HepG2 (cell line): Measurements from ENCODE around the gene ATG16L2. TPM values are rescaled to one million over a fixed set of nuclear protein-coding genes. Genes with fewer than 3 reads are reported as not detected.

Experiments used
- ARID3A ChIP-seq: IDR thresholded peaks from 2 replicates; pipeline ENCODE4 v1.6.1; 2012; ENCODE audit warnings: low read depth, low read length, improper control_type of control experiment
- CEBPG ChIP-seq: IDR thresholded peaks from 2 replicates; pipeline ENCODE4 v1.6.1; 2016
- GLI4 ChIP-seq: sonication (generic); formaldehyde crosslinking; IDR thresholded peaks from 2 replicates; pipeline ENCODE4 v1.5.1; 2020; ENCODE audit warnings: missing genetic modification reagents, mild to moderate bottlenecking, moderate library complexity, borderline replicate concordance
- HOXA3 ChIP-seq: sonication (generic); formaldehyde crosslinking; IDR thresholded peaks from 2 replicates; pipeline ENCODE4 v1.5.0; 2020; ENCODE audit warnings: missing genetic modification reagents
- IKZF5 ChIP-seq: IDR thresholded peaks from 2 replicates; pipeline ENCODE4 v1.6.1; 2018; ENCODE audit warnings: missing genetic modification reagents, mild to moderate bottlenecking, missing compliant biosample characterization
- JDP2 ChIP-seq: sonication (generic); formaldehyde crosslinking; IDR thresholded peaks from 2 replicates; pipeline ENCODE4 v1.8.1; 2022; ENCODE audit warnings: missing genetic modification reagents, borderline replicate concordance
- JUNB ChIP-seq: sonication (generic); formaldehyde crosslinking; IDR thresholded peaks from 2 replicates; pipeline ENCODE4 v1.8.0; 2022; ENCODE audit warnings: missing genetic modification reagents, mild to moderate bottlenecking, borderline replicate concordance
- KLF12 ChIP-seq: sonication (generic); formaldehyde crosslinking; IDR thresholded peaks from 2 replicates; pipeline ENCODE4 v1.4.0; 2020; ENCODE audit warnings: missing genetic modification reagents, borderline replicate concordance
- PBX2 ChIP-seq: IDR thresholded peaks from 2 replicates; pipeline ENCODE4 v1.6.1; 2016; ENCODE audit warnings: control low read depth
- U2AF2 ChIP-seq: fragments of 200-400 bp; formaldehyde crosslinking; IDR thresholded peaks from 2 replicates; pipeline ENCODE4 v1.6.1; 2017; ENCODE audit warnings: low read depth, mild to moderate bottlenecking, low read length
- ZBTB14 ChIP-seq: sonication (generic); formaldehyde crosslinking; IDR thresholded peaks from 2 replicates; pipeline ENCODE4 v1.4.0; 2020; ENCODE audit warnings: missing genetic modification reagents
- ZFP41 ChIP-seq: sonication (generic); formaldehyde crosslinking; IDR thresholded peaks from 2 replicates; pipeline ENCODE4 v1.4.0; 2020; ENCODE audit warnings: mild to moderate bottlenecking, missing genetic modification reagents, borderline replicate concordance
- ZHX1 ChIP-seq: sonication (generic); formaldehyde crosslinking; IDR thresholded peaks from 2 replicates; pipeline ENCODE4 v1.8.1; 2022; ENCODE audit warnings: low read depth, mild to moderate bottlenecking, missing genetic modification reagents
- ZNF576 ChIP-seq: sonication (generic); formaldehyde crosslinking; IDR thresholded peaks from 2 replicates; pipeline ENCODE4 v1.4.0; 2020; ENCODE audit warnings: mild to moderate bottlenecking, missing genetic modification reagents
- ZNF652 ChIP-seq: IDR thresholded peaks from 2 replicates; pipeline ENCODE4 v1.6.1; 2016; ENCODE audit warnings: low read depth, borderline replicate concordance
- ZNF691 ChIP-seq: sonication (generic); formaldehyde crosslinking; IDR thresholded peaks from 2 replicates; pipeline ENCODE4 v1.4.0; 2020; ENCODE audit warnings: missing genetic modification reagents, low read depth, mild to moderate bottlenecking, borderline replicate concordance
- ZNF749 ChIP-seq: sonication (generic); formaldehyde crosslinking; IDR thresholded peaks from 2 replicates; pipeline ENCODE4 v1.8.0; 2022; ENCODE audit warnings: mild to moderate bottlenecking, missing genetic modification reagents, moderate library complexity, borderline replicate concordance
- ZNF788 ChIP-seq: sonication (generic); formaldehyde crosslinking; IDR thresholded peaks from 2 replicates; pipeline ENCODE4 v1.5.0; 2020; ENCODE audit warnings: mild to moderate bottlenecking, missing genetic modification reagents, borderline replicate concordance
- polyA plus RNA-seq, 8 experiments: library from polyadenylated mRNA; depleted of rRNA in 3 of 8; stranded (reverse) in 7 of 8; unstranded in 1 of 8; fragments of >200 nt; fragmentation: Illumina TruSeq in 4 of 8; extraction: Trizol in 4 of 8; gene quantifications; 2 replicates each; pipeline versions ENCODE4 v1.2.1 to v1.2.3, GENCODE V29; 2011 to 2016; ENCODE audit warnings: low read depth in 4 of 8, missing spikeins in 1 of 8, mixed read lengths in 1 of 8; ENCODE audit not compliant: insufficient read depth in 1 of 8
- total RNA-seq, 5 experiments: library from RNA; depleted of rRNA; stranded (reverse); fragments of >200 nt; fragmentation: Illumina TruSeq; extraction: Trizol; gene quantifications; 2 replicates each; pipeline ENCODE4 v1.2.3, GENCODE V29; 2016; ENCODE audit warnings: low read depth in 1 of 5

Gene ATG16L2
- total and polyA plus RNA-seq, 2 of the 13 experiments (the other 11 are each of a cell fraction or from before 2014, with no cell fraction given): 6.2 to 14.8 TPM

GRCh38 chr11:72786305-72787215 lies 27.7 kb upstream of the ATG16L2 start (continued):
- TF ChIP-seq HOXA3 (peak; percentile 50; the same call in 1 of the 2 replicates), ZFP41 (CRISPR knock-in tag) (no peak), JUNB (CRISPR knock-in tag) (no peak), ZBTB14 (no peak), ZNF749 (CRISPR knock-in tag) (no peak), ZNF652 (no peak), PBX2 (CRISPR knock-in tag) (no peak), ZNF788 (CRISPR knock-in tag) (no peak), U2AF2 (no peak), KLF12 (CRISPR knock-in tag) (peak; percentile 85; the same call in 1 of the 2 replicates), GLI4 (CRISPR knock-in tag) (no peak), ARID3A (no peak), JDP2 (no peak), ZNF576 (CRISPR knock-in tag) (no peak), ZHX1 (0 out of 2 replicates have a peak, but pooled peaks have one; percentile 65), IKZF5 (CRISPR knock-in tag) (0 out of 2 replicates have a peak, but pooled peaks have one; percentile 28), ZNF691 (no peak), CEBPG (CRISPR knock-in tag) (no peak)
